NT2/D1 (cell line): ENCODE results near the gene DEFB118.

ENCODE experiments used
- DNase-seq: peaks from one replicate; pipeline ENCODE4 v3.0.0-alpha.2; 2011; ENCODE audit warnings: low read depth, low spot score
- H3K27me3 ChIP-seq: 2 replicates; pipeline ENCODE4 v1.6.0; 2011; ENCODE audit warnings: mild to moderate bottlenecking; ENCODE audit not compliant: insufficient read length, insufficient read depth
- H3K36me3 ChIP-seq: 2 replicates; pipeline ENCODE4 v1.6.1; 2011; ENCODE audit warnings: mild to moderate bottlenecking, low read length, mixed read lengths; ENCODE audit not compliant: insufficient read depth, insufficient read length
- H3K4me1 ChIP-seq: 2 replicates; pipeline ENCODE4 v1.5.1; 2011; ENCODE audit not compliant: insufficient read depth, insufficient read length
- H3K4me3 ChIP-seq: 2 replicates; pipeline ENCODE4 v1.5.1; 2011; ENCODE audit warnings: low read depth; ENCODE audit not compliant: insufficient read length
- H3K9ac ChIP-seq: 2 replicates; pipeline ENCODE4 v1.6.0; 2011; ENCODE audit warnings: low read depth; ENCODE audit not compliant: insufficient read length
- H3K9me3 ChIP-seq: 2 replicates; pipeline ENCODE4 v1.5.1; 2011; ENCODE audit warnings: mild to moderate bottlenecking, low read length; ENCODE audit not compliant: insufficient read depth
- SUZ12 ChIP-seq: IDR thresholded peaks from 2 replicates; pipeline ENCODE4 v1.6.1; 2011; ENCODE audit not compliant: insufficient read length, insufficient read depth; ENCODE audit errors: extremely low read depth
- YY1 ChIP-seq: IDR thresholded peaks from 2 replicates; pipeline ENCODE4 v1.6.1; 2011; ENCODE audit not compliant: insufficient read length, insufficient read depth
- ZNF274 ChIP-seq: IDR thresholded peaks from 2 replicates; pipeline ENCODE4 v1.6.1; 2011; ENCODE audit warnings: mild to moderate bottlenecking, low read depth, low read length

The DEFB118 gene

DNA sequence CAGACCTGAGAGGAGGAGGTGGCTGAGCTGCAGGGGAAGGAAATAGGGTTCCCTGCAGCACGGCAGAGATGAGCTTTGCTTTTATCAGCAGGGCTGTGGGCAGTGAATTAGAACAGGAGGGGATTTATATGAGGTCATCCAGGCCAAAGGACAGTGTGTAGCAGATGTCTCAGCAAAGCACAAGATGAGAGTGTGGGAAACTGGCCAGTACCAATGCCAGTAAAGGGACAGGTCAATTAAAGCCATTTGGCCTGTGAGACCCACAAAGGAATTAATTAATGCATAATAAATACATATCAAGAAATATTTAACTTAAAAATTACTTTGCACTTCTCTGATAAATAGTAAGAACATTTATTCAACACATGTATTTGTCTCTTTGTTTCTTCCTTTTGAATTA is 22.1 kb downstream of the DEFB118 start, which contains the start of gene DEFB119:
Gene DEFB119, minus strand, starts transcription at position 101 of the 400 bp plus-strand sequence. CDS start 107 bp downstream, outside the sequence.
- TF ChIP-seq SUZ12 (no peak), ZNF274 (no peak), YY1 (no peak)
- Histone ChIP-seq H3K9ac (no peak within 1 kb of the TSS), H3K4me3 (no peak within 1 kb of the TSS), H3K27me3 (peaks cover 11% of the 10 kb centered on the region), H3K36me3 (no peaks in the 10 kb centered on the region), H3K4me1 (no peaks in the 10 kb centered on the region), H3K9me3 (no peaks in the 10 kb centered on the region)
- DNase-seq: no peak

GRCh38 chr20:31392836-31393235 is 24.4 kb downstream of the DEFB118 start:
- H3K4me1 ChIP-seq: no peaks in the 10 kb centered on the region
- H3K36me3 ChIP-seq: no peaks in the 10 kb centered on the region
- no peak overlapping the region for H3K4me3 ChIP-seq
- no peak overlapping the region for H3K9ac ChIP-seq
- DNase-seq: no peak
- H3K27me3 ChIP-seq: peaks cover 11% of the 10 kb centered on the region
- H3K9me3 ChIP-seq: no peaks in the 10 kb centered on the region
- TF ChIP-seq SUZ12 (no peak), YY1 (no peak)

DNA sequence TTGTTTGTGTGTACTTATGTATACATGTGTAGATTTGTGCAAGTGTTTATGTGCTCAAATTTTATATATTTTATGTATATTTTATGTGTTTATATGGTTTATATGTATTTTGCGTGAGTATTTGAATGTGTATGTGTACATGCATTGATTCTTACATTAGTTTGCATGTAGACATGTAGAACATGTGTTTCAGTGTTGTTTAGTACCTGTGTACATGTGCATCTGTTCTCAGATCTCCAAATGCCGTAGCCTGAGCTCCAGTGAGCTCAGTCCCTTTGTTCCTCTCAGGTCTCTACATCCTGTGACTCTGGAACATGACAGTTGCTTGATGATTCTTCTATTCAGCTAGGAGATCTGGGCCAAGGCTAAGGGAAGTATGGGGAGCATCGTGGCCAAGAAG is 26.5 kb downstream of the DEFB118 start:
- no peak overlapping the region for H3K9ac ChIP-seq
- no peaks in the 10 kb centered on the region for H3K4me1 ChIP-seq
- H3K9me3 ChIP-seq: no peaks in the 10 kb centered on the region
- H3K36me3 ChIP-seq: no peaks in the 10 kb centered on the region
- H3K4me3 ChIP-seq: no peak overlapping the region
- no peak for DNase-seq
- TF ChIP-seq ZNF274 (no peak), YY1 (no peak), SUZ12 (no peak)
- H3K27me3 ChIP-seq: peaks cover 4% of the 10 kb centered on the region

- TF ChIP-seq ZNF274: no peak
- TF ChIP-seq YY1: no peak
- TF ChIP-seq SUZ12: no peak
- Histone ChIP-seq H3K9ac (no peak overlapping the region), H3K27me3 (no peaks in the 10 kb centered on the region), H3K4me1 (no peaks in the 10 kb centered on the region), H3K4me3 (no peak overlapping the region), H3K36me3 (no peaks in the 10 kb centered on the region), H3K9me3 (no peaks in the 10 kb centered on the region)
- no peak for DNase-seq
These were observed 35.5 kb downstream of the DEFB118 start for GRCh38 chr20:31403886-31404285.

DNA sequence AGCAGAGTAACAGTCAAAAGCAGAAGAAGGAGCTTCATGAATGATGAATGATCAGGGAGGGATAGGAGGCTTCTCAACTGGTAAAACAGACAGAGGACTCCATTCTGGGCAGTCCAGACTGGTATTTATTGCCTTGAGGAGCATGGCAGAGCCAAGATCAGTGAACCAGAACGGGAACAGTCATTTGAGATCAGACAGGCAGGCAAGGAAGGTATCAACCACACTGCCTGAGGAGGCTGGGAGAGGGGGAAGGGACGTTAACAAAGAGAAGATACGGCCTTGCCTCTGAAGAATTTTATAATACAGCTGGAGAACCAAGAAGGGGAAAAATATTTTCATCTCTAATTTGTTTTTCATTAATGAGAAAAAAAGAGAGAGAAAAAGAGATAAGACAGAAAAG is 37.7 kb downstream of the DEFB118 start, which contains the start of gene DEFB121:
Gene DEFB121, minus strand, starts transcription at position 101 of the 400 bp plus-strand sequence. Its CDS starts 63 bp downstream, at position 38.
- Histone ChIP-seq H3K36me3 (no peaks in the 10 kb centered on the region), H3K27me3 (no peaks in the 10 kb centered on the region), H3K4me1 (no peaks in the 10 kb centered on the region), H3K9me3 (no peaks in the 10 kb centered on the region), H3K4me3 (no peak within 1 kb of the TSS), H3K9ac (no peak within 1 kb of the TSS)
- no peak for DNase-seq
- no peak for TF ChIP-seq YY1

DNA sequence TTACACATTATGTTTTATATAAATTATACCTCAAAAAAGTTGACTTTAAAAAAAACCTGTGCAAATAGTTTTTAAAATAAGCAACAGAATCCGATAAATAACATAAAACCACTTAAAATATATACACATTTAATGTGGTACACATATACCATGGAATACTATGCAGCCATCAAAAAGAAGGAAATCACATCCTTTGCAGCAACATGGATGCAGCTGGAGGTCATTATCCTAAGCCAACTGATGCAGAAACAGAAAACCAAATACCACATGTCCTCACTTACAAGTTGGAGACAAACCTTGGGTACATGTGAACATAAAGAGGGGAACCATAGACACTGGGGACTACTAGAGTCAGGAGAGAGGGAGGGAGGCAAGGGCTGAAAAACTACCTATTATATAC is 41.6 kb downstream of the DEFB118 start:
- Histone ChIP-seq H3K4me3 (no peak overlapping the region), H3K27me3 (no peaks in the 10 kb centered on the region), H3K4me1 (no peaks in the 10 kb centered on the region), H3K36me3 (no peaks in the 10 kb centered on the region), H3K9ac (no peak overlapping the region), H3K9me3 (no peaks in the 10 kb centered on the region)
- DNase-seq: no peak
- no peak for TF ChIP-seq ZNF274
- no peak for TF ChIP-seq SUZ12
- no peak for TF ChIP-seq YY1

DNA sequence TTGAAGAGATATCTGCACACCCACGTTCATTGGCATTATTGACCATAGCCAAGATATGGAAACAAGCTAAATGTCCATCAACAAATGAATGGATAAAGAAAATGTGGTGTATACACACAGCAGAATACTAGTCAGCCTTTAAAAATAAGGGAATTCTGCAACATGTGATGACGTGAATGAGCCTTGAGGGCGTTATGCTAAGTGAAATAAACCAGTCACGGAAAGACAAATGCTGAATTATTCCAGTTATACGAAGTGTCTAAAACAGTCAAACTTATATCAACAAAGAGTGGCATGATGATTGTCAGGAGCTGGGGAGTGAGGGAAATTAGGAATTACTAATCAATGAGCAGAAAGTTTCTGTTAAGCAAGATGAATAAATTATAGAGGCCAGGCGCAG is 46.0 kb downstream of the DEFB118 start:
- Histone ChIP-seq H3K4me1 (no peaks in the 10 kb centered on the region), H3K27me3 (no peaks in the 10 kb centered on the region), H3K4me3 (no peak overlapping the region), H3K36me3 (no peaks in the 10 kb centered on the region), H3K9me3 (no peaks in the 10 kb centered on the region), H3K9ac (no peak overlapping the region)
- DNase-seq: no peak
- TF ChIP-seq SUZ12 (no peak), ZNF274 (no peak), YY1 (no peak)

GRCh38 chr20:31415653-31416052 is 47.3 kb downstream of the DEFB118 start:
- TF ChIP-seq YY1: no peak
- TF ChIP-seq SUZ12: no peak
- TF ChIP-seq ZNF274: no peak
- H3K4me1 ChIP-seq: no peaks in the 10 kb centered on the region
- H3K9me3 ChIP-seq: no peaks in the 10 kb centered on the region
- H3K4me3 ChIP-seq: no peak overlapping the region
- H3K36me3 ChIP-seq: no peaks in the 10 kb centered on the region
- no peak overlapping the region for H3K9ac ChIP-seq
- no peak for DNase-seq
- H3K27me3 ChIP-seq: no peaks in the 10 kb centered on the region
